ENCODE data around the gene ARHGDIA.

The ARHGDIA gene

DNA sequence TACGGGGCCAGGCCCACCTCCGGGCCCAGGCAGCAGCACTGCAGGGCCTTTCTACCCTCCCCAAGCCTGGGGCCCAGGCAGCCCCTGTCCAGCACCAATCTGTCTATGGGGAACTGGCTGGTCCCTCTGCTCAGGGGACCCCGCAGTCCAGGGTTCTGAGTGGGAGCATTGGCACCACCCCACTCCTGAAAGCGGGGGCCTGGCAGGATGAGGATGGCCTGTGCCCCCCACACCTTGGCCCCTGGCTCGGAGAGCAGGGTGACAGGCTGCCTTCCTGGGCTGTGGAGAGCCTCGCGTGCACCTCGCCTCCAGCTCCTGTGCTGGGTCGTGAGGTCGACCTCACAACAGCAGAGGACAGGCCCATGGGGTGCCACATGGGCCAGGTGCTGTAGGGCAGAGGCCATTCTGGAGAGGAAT, 32.3 kb upstream of the ARHGDIA start:
- no peak for DNase-seq (ENCODE audit: extremely low spot score)
- ChIA-PET POLR2A (interaction anchor here (1.0 kb wide), 1 partner anchor 34 kb away, joined by 5 read pairs; no protein-coding TSS in a partner anchor), CTCF (interaction anchor here (0.7 kb wide), 1 partner anchor 11 kb away, joined by 3 read pairs; no protein-coding TSS in a partner anchor)
- TF ChIP-seq SUZ12 (IDR thresholded peaks at IDR 0.05) (no peak), ZNF384 (IDR thresholded peaks at IDR 0.05) (no peak), ARNT (IDR thresholded peaks at IDR 0.05) (no peak), LEF1 (IDR thresholded peaks at IDR 0.05; ENCODE audit: borderline replicate concordance) (no peak), FOXA1 (IDR thresholded peaks at IDR 0.05) (no peak), CTBP1 (IDR thresholded peaks at IDR 0.05; ENCODE audit: borderline replicate concordance) (no peak), FOXM1 (IDR thresholded peaks at IDR 0.05; ENCODE audit: borderline replicate concordance) (no peak), BHLHE40 (IDR thresholded peaks at IDR 0.05; ENCODE audit: borderline replicate concordance) (no peak), FOXK2 (IDR thresholded peaks at IDR 0.05) (no peak), TARDBP (IDR thresholded peaks at IDR 0.05) (no peak), HDGF (IDR thresholded peaks at IDR 0.05; ENCODE audit: borderline replicate concordance) (no peak), NFRKB (IDR thresholded peaks at IDR 0.05) (no peak), SP1 (IDR thresholded peaks at IDR 0.05) (no peak), ELF4 (IDR thresholded peaks at IDR 0.05) (no peak), L3MBTL2 (conservative IDR thresholded peaks at IDR 0.05) (no peak)
- TF ChIP-seq, protein P1, sequence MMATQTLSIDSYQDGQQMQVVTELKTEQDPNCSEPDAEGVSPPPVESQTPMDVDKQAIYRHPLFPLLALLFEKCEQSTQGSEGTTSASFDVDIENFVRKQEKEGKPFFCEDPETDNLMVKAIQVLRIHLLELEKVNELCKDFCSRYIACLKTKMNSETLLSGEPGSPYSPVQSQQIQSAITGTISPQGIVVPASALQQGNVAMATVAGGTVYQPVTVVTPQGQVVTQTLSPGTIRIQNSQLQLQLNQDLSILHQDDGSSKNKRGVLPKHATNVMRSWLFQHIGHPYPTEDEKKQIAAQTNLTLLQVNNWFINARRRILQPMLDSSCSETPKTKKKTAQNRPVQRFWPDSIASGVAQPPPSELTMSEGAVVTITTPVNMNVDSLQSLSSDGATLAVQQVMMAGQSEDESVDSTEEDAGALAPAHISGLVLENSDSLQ (IDR thresholded peaks at IDR 0.05) = no peak

DNA sequence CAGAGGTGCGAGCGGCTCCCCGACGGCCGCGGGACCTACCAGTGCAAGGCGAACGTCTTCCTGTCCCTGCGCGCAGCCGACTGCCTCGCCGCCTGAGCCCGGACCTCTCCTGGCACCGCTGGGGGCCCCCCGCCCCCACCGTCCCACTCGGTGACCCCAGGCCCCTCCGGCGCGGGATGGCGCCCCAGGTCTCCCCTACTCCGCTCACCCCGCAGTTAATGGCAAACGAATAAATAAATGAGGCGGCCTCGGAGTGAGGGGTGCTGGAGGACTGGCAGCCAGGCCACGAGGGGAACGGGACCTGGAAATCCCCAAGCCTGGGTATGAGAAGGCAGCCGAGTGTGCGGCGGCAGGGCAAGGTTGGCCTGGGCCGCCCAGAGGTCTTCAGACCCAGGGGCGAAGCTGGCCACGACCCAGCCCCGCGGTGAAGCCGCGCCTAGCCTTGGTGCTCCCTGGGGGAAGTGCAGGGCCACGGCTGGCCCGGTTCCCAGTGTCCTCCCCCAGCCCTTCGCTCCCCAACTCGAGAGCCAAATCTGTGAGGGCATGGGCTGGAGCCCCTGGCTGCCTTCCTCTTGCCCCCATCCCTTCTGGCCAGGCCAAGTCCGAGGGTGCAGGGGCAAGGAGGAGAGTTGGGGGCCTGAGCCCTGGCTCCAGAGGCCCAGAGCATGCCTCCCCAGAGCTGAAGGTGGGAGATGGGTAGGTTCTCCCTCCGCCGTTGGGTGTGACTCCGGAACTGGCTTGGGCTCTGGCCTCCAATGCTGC, 31.7 kb upstream of the ARHGDIA start:
- ChIA-PET CTCF (no interaction called here), POLR2A (interaction anchor here (1.0 kb wide), 1 partner anchor 33 kb away, joined by 5 read pairs; no protein-coding TSS in a partner anchor)
- DNase-seq (ENCODE audit: extremely low spot score) = no peak
- TF ChIP-seq LEF1 (IDR thresholded peaks at IDR 0.05; ENCODE audit: borderline replicate concordance) (no peak), TARDBP (IDR thresholded peaks at IDR 0.05) (no peak)

DNA sequence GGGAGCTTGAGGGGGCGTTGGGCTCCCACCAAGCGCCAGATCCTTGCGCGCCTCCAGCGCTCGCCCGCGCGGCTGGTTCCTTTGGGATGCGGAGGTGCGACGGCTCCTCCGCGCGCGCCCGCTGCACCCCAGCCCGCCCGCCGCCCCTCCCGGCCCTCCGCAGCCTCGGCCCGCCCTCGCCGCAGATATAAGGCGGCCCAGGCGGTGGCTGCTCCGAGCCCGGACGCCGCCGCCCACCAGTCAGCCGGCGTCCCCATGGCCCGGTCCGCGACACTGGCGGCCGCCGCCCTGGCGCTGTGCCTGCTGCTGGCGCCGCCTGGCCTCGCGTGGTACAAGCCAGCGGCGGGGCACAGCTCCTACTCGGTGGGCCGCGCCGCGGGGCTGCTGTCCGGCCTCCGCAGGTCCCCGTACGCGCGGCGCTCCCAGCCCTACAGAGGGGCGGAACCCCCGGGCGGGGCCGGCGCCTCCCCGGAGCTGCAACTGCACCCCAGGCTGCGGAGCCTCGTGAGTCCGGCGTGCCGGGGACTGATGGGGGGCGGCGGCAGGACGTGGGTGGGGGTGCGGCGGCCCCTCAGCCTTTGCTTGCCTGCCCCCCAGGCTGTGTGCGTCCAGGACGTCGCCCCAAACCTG, 31.0 kb upstream of the ARHGDIA start, which contains the start of gene NPB:
NPB (plus strand) TSS at position 216 of the 630 bp plus-strand sequence; CDS start at position 256, 40 bp downstream.
- CTCF ChIA-PET = no interaction called here
- TF ChIP-seq FOXK2 (IDR thresholded peaks at IDR 0.05) (no peak), ZNF384 (IDR thresholded peaks at IDR 0.05) (no peak), LEF1 (IDR thresholded peaks at IDR 0.05; ENCODE audit: borderline replicate concordance) (no peak), ARNT (IDR thresholded peaks at IDR 0.05) (no peak), HDGF (IDR thresholded peaks at IDR 0.05; ENCODE audit: borderline replicate concordance) (no peak), SUZ12 (IDR thresholded peaks at IDR 0.05) (no peak), L3MBTL2 (conservative IDR thresholded peaks at IDR 0.05) (no peak), FOXA1 (IDR thresholded peaks at IDR 0.05) (no peak), TARDBP (IDR thresholded peaks at IDR 0.05) (no peak), FOXM1 (IDR thresholded peaks at IDR 0.05; ENCODE audit: borderline replicate concordance) (no peak), ELF4 (IDR thresholded peaks at IDR 0.05) (no peak), SP1 (IDR thresholded peaks at IDR 0.05) (no peak)
- TF ChIP-seq, protein P1 (IDR thresholded peaks at IDR 0.05) = no peak
- POLR2A ChIA-PET = no interaction called here
- no peak for DNase-seq (ENCODE audit: extremely low spot score)

DNA sequence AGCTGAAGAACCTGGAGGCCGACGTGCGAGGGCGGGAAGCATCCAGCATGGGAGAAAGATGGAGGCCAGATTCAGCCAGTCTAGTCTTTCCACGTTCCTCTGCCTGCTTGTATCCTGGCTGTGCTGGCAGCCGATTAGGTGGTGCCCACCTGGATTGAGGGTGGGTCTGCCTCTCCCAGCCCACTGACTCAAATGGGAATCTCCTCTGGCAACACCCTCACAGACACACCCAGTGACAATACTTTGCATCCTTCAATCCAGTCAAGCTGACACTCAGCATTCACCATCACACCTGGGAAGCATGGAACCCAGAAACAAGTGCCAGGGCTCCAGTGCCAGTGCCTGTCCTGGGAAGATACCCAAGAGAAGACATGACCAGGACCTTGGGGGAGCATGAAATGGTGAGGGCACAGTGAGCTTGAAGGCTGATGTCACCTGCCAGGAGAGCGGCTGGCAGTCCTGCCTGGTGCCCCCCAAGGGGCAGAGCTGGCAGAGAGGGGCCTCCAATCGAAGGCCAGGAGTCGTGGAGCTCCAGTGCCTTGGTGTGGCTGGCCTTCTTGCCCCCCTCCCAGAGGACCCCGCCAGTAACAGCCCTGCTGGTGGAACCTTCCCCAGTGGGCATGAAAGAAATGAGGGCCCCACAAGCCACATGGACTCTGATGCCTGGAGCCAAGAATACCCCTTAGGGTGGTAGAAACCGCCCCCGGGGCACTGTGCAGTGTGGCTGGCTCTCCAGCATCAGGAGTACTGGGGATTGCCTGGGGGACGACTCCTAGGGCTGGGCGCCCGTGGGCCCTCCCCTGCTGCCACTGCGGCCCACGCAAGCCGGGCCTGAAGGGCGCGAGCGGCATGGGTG, 30.3 kb upstream of the ARHGDIA start:
- TF ChIP-seq LEF1 (IDR thresholded peaks at IDR 0.05; ENCODE audit: borderline replicate concordance) = no peak
- TF ChIP-seq ZNF384 (IDR thresholded peaks at IDR 0.05) = no peak
- TF ChIP-seq FOXA1 (IDR thresholded peaks at IDR 0.05) = no peak
- no peak for TF ChIP-seq SUZ12 (IDR thresholded peaks at IDR 0.05)
- no peak for TF ChIP-seq ELF4 (IDR thresholded peaks at IDR 0.05)
- no peak for TF ChIP-seq L3MBTL2 (conservative IDR thresholded peaks at IDR 0.05)
- no peak for TF ChIP-seq NFRKB (IDR thresholded peaks at IDR 0.05)
- TF ChIP-seq TARDBP (IDR thresholded peaks at IDR 0.05) = no peak
- no peak for TF ChIP-seq ARNT (IDR thresholded peaks at IDR 0.05)
- no peak for TF ChIP-seq BHLHE40 (IDR thresholded peaks at IDR 0.05; ENCODE audit: borderline replicate concordance)
- TF ChIP-seq FOXM1 (IDR thresholded peaks at IDR 0.05; ENCODE audit: borderline replicate concordance) = no peak
- no peak for TF ChIP-seq HDGF (IDR thresholded peaks at IDR 0.05; ENCODE audit: borderline replicate concordance)
- TF ChIP-seq CTBP1 (IDR thresholded peaks at IDR 0.05; ENCODE audit: borderline replicate concordance) = no peak
- no peak for TF ChIP-seq FOXK2 (IDR thresholded peaks at IDR 0.05)
- TF ChIP-seq, protein P1 (IDR thresholded peaks at IDR 0.05) = no peak
- TF ChIP-seq SP1 (IDR thresholded peaks at IDR 0.05) = no peak
- DNase-seq (ENCODE audit: extremely low spot score) = no peak
- ChIA-PET CTCF (no interaction called here), POLR2A (no interaction called here)

DNA sequence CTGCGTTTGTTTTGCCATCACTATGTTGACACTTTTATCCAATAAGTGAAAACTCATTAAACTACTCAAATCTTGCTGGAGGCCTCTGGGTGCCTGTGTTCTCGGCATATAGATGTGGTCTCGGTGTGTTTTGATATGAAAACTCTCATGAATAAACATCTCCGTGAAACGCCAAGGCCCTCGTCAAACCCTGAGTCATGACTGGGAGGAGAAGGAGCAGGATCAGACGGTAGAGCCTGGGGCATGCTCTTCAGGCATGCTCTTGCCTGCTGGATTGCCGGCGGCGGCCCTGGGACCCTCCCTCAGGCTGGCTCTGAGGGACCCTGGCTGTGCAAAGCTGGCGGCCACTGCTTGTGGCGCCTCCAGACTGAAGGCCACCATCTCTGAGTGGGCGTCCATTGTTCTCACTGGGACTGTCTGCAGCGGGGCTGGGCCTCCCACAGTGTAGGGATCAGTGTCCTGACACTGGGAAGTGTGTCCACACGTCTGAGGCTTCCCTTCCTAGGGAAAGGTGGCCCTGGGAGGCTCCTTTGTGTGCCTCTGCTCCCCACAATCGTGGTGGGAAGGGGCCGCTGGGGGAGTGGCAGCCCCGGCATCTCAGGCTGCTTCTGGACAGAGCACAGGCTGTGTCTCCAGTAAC, 29.2 kb upstream of the ARHGDIA start:
- CTCF ChIA-PET = no interaction called here
- POLR2A ChIA-PET = no interaction called here
- no peak for DNase-seq (ENCODE audit: extremely low spot score)
- no peak for TF ChIP-seq NFRKB (IDR thresholded peaks at IDR 0.05)
- no peak for TF ChIP-seq FOXK2 (IDR thresholded peaks at IDR 0.05)
- TF ChIP-seq SUZ12 (IDR thresholded peaks at IDR 0.05) = no peak
- no peak for TF ChIP-seq HDGF (IDR thresholded peaks at IDR 0.05; ENCODE audit: borderline replicate concordance)
- no peak for TF ChIP-seq ELF4 (IDR thresholded peaks at IDR 0.05)
- no peak for TF ChIP-seq SP1 (IDR thresholded peaks at IDR 0.05)
- no peak for TF ChIP-seq CTBP1 (IDR thresholded peaks at IDR 0.05; ENCODE audit: borderline replicate concordance)
- TF ChIP-seq, protein P1 (IDR thresholded peaks at IDR 0.05) = no peak
- no peak for TF ChIP-seq L3MBTL2 (conservative IDR thresholded peaks at IDR 0.05)
- no peak for TF ChIP-seq ARNT (IDR thresholded peaks at IDR 0.05)
- no peak for TF ChIP-seq FOXM1 (IDR thresholded peaks at IDR 0.05; ENCODE audit: borderline replicate concordance)
- TF ChIP-seq BHLHE40 (IDR thresholded peaks at IDR 0.05; ENCODE audit: borderline replicate concordance) = no peak
- TF ChIP-seq TARDBP (IDR thresholded peaks at IDR 0.05) = no peak
- no peak for TF ChIP-seq FOXA1 (IDR thresholded peaks at IDR 0.05)
- TF ChIP-seq LEF1 (IDR thresholded peaks at IDR 0.05; ENCODE audit: borderline replicate concordance) = no peak
- TF ChIP-seq ZNF384 (IDR thresholded peaks at IDR 0.05) = no peak

Measured in HEK293T (cell line).